Heart right ventricle (tissue), 16 donors: ENCODE results near the gene MVB12B. TPM values are rescaled to one million over a fixed set of nuclear protein-coding genes. Genes with fewer than 3 reads are reported as not detected.

ENCODE experiments used
- ATAC-seq, 8 donors: fragments of 200-7000 bp; cut with Tn5 transposase; one replicate each; pipeline ENCODE4 v1.9.1; 2020; ENCODE audit warnings: mild to moderate bottlenecking in 8 of 8, moderate library complexity in 8 of 8, moderate number of reproducible peaks in 1 of 8
- DNase-seq, 2 donors: peaks; one replicate each; pipeline ENCODE4 v3.0.0-alpha.2; 2020
- H3K27ac ChIP-seq, 10 donors: fragments of 200-600 bp; sonication (generic) in 2 of 10; one replicate each; pipeline versions ENCODE4 v1.5.0 to v1.8.0; 2020 to 2022; ENCODE audit warnings: mild to moderate bottlenecking in 3 of 10
- H3K27me3 ChIP-seq, 7 donors: fragments of 200-600 bp; one replicate each; pipeline ENCODE4 v1.8.0; 2021 to 2022; ENCODE audit warnings: mild to moderate bottlenecking in 2 of 7
- H3K36me3 ChIP-seq, 9 donors: fragments of 200-600 bp; sonication (generic) in 1 of 9; one replicate each; pipeline versions ENCODE4 v1.5.0 to v1.8.0; 2020 to 2022; ENCODE audit warnings: mild to moderate bottlenecking in 2 of 9
- H3K4me1 ChIP-seq, 9 donors: fragments of 200-600 bp; sonication (generic) in 1 of 9; one replicate each; pipeline versions ENCODE4 v1.5.0 to v1.8.0; 2020 to 2022; ENCODE audit warnings: mild to moderate bottlenecking in 4 of 9
- H3K4me3 ChIP-seq, 10 donors: fragments of 200-600 bp; sonication (generic) in 2 of 10; one replicate each; pipeline versions ENCODE4 v1.5.0 to v1.8.0; 2020 to 2022; ENCODE audit warnings: mild to moderate bottlenecking in 7 of 10, moderate library complexity in 2 of 10
- H3K9me3 ChIP-seq, 11 donors: fragments of 200-600 bp in 10 of 11; sonication (generic) in 2 of 11; one replicate each; pipeline versions ENCODE4 v1.5.0 to v1.8.0; 2013 to 2022; ENCODE audit warnings: mild to moderate bottlenecking in 2 of 11, control low read depth in 1 of 11, moderate library complexity in 1 of 11
- CTCF ChIP-seq, 9 donors: fragments of 200-600 bp; sonication (generic) in 2 of 9; IDR thresholded peaks; one replicate each; pipeline versions ENCODE4 v1.5.0 to v1.8.0; 2021 to 2022; ENCODE audit warnings: antibody characterized with exemption in 9 of 9, mild to moderate bottlenecking in 5 of 9, moderate library complexity in 1 of 9
- WGBS, 2 donors: extraction: QIAGEN DNeasy Blood & Tissue Kit; methylation state at CpG; one replicate each; pipeline ENCODE4 v1.1.7; 2013; ENCODE audit warnings: inconsistent platforms in 1 of 2; 5-methylcytosine and 5-hydroxymethylcytosine counted together
- intact Hi-C, 10 donors: fragments of 100-400 bp; cut with DNase I; formaldehyde crosslinking; loops; one replicate each; pipeline versions ENCODE4 v1.11.1 to v1.14.2; 2022
- polyA plus RNA-seq, 2 donors: library from polyadenylated mRNA; stranded (reverse); fragments of 200-250 nt; gene quantifications; one replicate each; pipeline ENCODE4 v1.2.3, GENCODE V29; 2013
- total RNA-seq, 10 donors: library from RNA; stranded (reverse); fragmentation: NEBNext Ultra II Directional in 3 of 10; extraction: Animal tissue kit (Norgen Biotek cat#: 25700) in 3 of 10; gene quantifications; one replicate each; pipeline versions ENCODE4 v1.2.1 to v1.2.4, GENCODE V29; 2021 to 2023
- donor health status: Arrhythmogenic right ventricular cardiomyopathy.
- donor health status: ischemic (EF 13 %, LVEDD 7.1; RV severe dilation, severe dysfunction).
- donor health status: healthy with polysubstance abuse.
- donor health status: DM: no; HTN: yes; CAD: no.
- donor health status: DM: no; HTN: no; CAD: no.
- donor health status: ischemic (EF 25% LVEDD 6.9; RV normal size, moderate dysfunction).
- donor health status: ischemic (EF 25% LVEDD 5.7; RV mildly dilated, moderate dysfunction).
- donor health status: healthy.
- donor health status: DM: yes; HTN: yes; CAD: no.
- donor health status: Ischemic cardiomyopathy.
- donor health status: ischemic (EF 35%, LVEDD 5.7; RV mildly dilated, moderate dysfunction).
- donor health status: nonischemic (EF 11% LVEDD 7.7; RV severe dilation, severe dysfunction).
- donor health status: DM: yes; HTN: yes; CAD: no.
- donor health status: PGD.
- donor health status: ischemic (EF 29% LVEDD 5.4; RV normal size, mild dysfunction).
- donor health status: nonischemic (EF 23%, LVEDD 6.1; RV moderate dilation, normal function).

The MVB12B gene
- total and polyA plus RNA-seq, 12 donors, result 2.8 to 16.5 (median 10.6) TPM

- WGBS, 2 donors, result 74% methylated on average over 13 of the region's 13 CpGs
- Histone ChIP-seq H3K4me1 (peaks cover 2 to 32% (median 12%) of the 10 kb centered on the region in 9 donors), H3K27ac (peak overlapping the region in 2 of 10 donors; percentile 40 to 55), H3K9me3 (no peaks in the 10 kb centered on the region), H3K27me3 (peaks cover 0 to 74% (median 56%) of the 10 kb centered on the region in 7 donors), H3K36me3 (no peaks in the 10 kb centered on the region), H3K4me3 (no peak overlapping the region)
- ATAC-seq, result no peak
- intact Hi-C loops, result no loop called here
- DNase-seq, result no peak
- no peak for TF ChIP-seq CTCF (IDR thresholded peaks at IDR 0.05)
Measured at GRCh38 chr9:126524353-126525077, 197.9 kb downstream of the MVB12B start.

- no peaks in the 10 kb centered on the region for H3K36me3 ChIP-seq
- H3K4me3 ChIP-seq, result no peak overlapping the region
- H3K27ac ChIP-seq, result no peak overlapping the region
- no peak for ATAC-seq
- intact Hi-C loops, result no loop called here
- TF ChIP-seq CTCF (IDR thresholded peaks at IDR 0.05), result no peak
- WGBS, 2 donors, result 69 to 77% methylated on average over 19 of the region's 19 CpGs
- H3K27me3 ChIP-seq, result peaks cover 0 to 64% (median 43%) of the 10 kb centered on the region in 7 donors
- H3K9me3 ChIP-seq, result no peaks in the 10 kb centered on the region
- H3K4me1 ChIP-seq, result peaks cover under 1 to 36% (median 9%) of the 10 kb centered on the region in 9 donors
- DNase-seq, result no peak
Measured at GRCh38 chr9:126526218-126527108, 199.8 kb downstream of the MVB12B start.

GRCh38 chr9:126527109-126527825, 200.6 kb downstream of the MVB12B start:
- intact Hi-C loops, result no loop called here
- no peak for ATAC-seq
- 80 to 84% methylated on average over 20 of the region's 20 CpGs for WGBS, 2 donors
- H3K27ac ChIP-seq, result no peak overlapping the region
- H3K9me3 ChIP-seq, result no peaks in the 10 kb centered on the region
- no peak for DNase-seq
- H3K4me3 ChIP-seq, result no peak overlapping the region
- peaks cover 0 to 59% (median 40%) of the 10 kb centered on the region in 7 donors for H3K27me3 ChIP-seq
- H3K4me1 ChIP-seq, result peaks cover 0 to 44% (median 11%) of the 10 kb centered on the region in 9 donors
- no peaks in the 10 kb centered on the region for H3K36me3 ChIP-seq
- no peak for TF ChIP-seq CTCF (IDR thresholded peaks at IDR 0.05)

- 89 to 92% methylated on average over 14 of the region's 14 CpGs for WGBS, 2 donors
- no peak overlapping the region for H3K4me3 ChIP-seq
- H3K27me3 ChIP-seq, result peaks cover 0 to 54% (median 37%) of the 10 kb centered on the region in 7 donors
- ATAC-seq (no peak), DNase-seq (no peak)
- TF ChIP-seq CTCF (IDR thresholded peaks at IDR 0.05), result no peak
- no peaks in the 10 kb centered on the region for H3K36me3 ChIP-seq
- H3K27ac ChIP-seq, result no peak overlapping the region
- intact Hi-C loops, result no loop called here
- H3K4me1 ChIP-seq, result peaks cover 0 to 47% (median 11%) of the 10 kb centered on the region in 9 donors
- H3K9me3 ChIP-seq, result no peaks in the 10 kb centered on the region
Measured at GRCh38 chr9:126528111-126528510, 201.5 kb downstream of the MVB12B start.
